ENCODE data around the gene OR4C45.

DNA sequence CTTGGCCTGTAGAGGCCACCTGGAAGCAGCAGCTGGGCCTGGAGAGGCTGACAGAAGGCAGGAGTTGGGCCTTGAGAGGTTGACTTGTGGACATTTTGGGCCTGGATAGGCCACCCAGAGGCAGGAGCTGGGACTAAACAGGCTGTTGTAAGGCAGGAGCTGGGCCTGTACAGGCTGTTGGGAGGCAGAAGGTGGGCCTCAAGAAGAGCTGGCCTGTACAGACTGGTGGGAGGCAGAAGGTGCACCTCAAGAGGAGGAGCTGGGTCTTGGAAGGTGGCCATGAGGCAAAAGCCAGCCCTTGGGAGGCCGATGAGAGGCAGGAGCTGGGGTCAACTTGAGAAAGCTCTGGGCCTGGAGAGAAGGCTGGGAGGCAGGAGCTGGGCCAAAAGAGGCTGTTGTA lies 45.3 kb downstream of the OR4C45 start:
- TF ChIP-seq, protein P1, sequence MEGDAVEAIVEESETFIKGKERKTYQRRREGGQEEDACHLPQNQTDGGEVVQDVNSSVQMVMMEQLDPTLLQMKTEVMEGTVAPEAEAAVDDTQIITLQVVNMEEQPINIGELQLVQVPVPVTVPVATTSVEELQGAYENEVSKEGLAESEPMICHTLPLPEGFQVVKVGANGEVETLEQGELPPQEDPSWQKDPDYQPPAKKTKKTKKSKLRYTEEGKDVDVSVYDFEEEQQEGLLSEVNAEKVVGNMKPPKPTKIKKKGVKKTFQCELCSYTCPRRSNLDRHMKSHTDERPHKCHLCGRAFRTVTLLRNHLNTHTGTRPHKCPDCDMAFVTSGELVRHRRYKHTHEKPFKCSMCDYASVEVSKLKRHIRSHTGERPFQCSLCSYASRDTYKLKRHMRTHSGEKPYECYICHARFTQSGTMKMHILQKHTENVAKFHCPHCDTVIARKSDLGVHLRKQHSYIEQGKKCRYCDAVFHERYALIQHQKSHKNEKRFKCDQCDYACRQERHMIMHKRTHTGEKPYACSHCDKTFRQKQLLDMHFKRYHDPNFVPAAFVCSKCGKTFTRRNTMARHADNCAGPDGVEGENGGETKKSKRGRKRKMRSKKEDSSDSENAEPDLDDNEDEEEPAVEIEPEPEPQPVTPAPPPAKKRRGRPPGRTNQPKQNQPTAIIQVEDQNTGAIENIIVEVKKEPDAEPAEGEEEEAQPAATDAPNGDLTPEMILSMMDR (conservative IDR thresholded peaks at IDR 0.05; ENCODE audit: low read depth, low read length), result no peak
- TF ChIP-seq EZH2phosphoT487 (IDR thresholded peaks at IDR 0.05; ENCODE audit: borderline replicate concordance, low read length), result no peak

All from PC-3 (cell line).